Stimulated activated CD8-positive, alpha-beta memory T cell treated with anti-CD3 and anti-CD28 coated beads, Interleukin-2, amount 100 ng/mL, for 1 hour (primary cell): Measurements from ENCODE around the gene SLC10A3.
"Not testable (repeated sequence)": the region's sequence is repeated elsewhere in the genome, so short reads cannot be mapped to it uniquely, and the experiment has no call there.

Source experiments
- DNase-seq, 2 donors: peaks; one replicate each; pipeline ENCODE4 v3.0.0-alpha.2; 2020; ENCODE audit warnings: low read depth in 2 of 2

SLC10A3 gene

GRCh38 chrX:154509455-154509854 is 19.0 kb upstream of the SLC10A3 start:
- no peak for DNase-seq

GRCh38 chrX:154508384-154508745 is 17.9 kb upstream of the SLC10A3 start:
- no peak for DNase-seq

DNA sequence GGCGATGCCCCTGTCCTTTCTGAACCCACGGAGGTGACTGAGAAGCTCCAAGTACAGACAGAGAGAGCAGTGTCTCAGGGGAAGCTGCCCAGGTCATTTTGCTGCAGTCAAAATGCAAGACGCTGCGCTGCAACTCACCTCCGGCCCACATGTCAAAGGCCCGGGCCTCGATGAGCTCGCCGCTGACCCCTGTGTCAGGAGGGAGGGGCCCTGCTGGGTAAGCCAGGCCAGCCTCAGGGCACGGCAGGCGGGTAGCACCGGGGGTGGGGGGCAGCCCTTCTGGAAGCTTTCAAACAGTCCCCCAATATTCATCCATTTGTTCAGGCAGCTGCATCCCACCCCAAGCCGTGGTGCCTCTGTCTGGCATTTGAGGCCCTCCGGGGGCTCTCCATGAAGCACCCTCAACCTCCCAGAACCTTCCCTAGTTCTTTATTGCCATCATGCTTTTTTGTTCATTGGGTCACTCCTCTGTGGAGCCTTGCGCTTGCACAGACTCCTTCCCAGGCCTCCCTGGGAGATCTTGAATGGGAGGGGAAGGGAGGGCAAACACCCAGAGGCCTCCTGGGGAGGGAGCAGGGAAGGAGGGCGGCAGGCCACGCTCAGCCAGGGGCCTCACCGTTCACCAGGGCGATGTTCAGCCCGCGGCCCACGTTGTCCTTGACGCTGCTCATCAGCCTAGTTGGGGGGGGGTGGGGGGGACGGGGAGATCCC is 17.4 kb upstream of the SLC10A3 start:
- DNase-seq = no peak

DNA sequence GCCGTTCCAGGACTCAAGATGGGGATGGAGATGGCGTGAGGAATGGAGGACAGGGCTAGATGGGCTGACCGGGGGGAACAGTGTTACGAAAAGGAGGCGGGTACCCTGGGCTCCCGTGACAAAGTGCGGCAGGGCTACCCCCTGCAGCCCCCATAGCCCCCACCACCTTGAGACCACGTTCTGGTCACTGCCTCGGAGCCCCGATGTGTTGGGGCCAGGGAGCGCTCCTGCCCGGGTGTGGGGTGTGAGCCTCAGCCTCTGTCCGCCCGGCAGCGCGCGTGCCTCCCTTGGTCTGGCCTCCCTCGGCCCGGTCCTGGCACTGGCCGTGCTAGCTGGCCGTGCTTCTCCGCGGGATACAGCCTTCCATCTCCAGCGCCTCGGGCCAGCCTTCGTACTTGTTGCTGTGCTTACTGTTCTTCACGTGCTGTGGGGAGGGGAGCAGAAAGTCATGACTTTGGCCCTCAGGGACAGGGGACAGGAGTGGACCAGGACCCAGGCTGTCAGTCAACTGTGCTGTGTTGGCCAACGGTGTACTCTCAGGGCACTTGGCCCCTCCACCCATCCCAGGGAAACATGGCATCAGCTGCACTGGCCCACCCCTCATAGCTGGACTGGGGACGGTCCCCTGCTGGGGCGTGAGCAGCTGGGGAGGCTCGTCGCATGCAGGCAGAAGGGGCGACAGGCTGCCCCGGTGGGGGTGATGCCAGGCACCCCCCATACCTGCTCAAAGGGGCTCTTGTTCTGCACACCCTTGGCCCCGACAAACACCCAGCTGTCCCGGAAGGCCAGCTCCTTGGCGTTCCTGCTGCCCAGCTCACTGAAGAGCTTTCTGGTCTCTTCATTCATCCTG is 16.3 kb upstream of the SLC10A3 start:
- no peak for DNase-seq

DNA sequence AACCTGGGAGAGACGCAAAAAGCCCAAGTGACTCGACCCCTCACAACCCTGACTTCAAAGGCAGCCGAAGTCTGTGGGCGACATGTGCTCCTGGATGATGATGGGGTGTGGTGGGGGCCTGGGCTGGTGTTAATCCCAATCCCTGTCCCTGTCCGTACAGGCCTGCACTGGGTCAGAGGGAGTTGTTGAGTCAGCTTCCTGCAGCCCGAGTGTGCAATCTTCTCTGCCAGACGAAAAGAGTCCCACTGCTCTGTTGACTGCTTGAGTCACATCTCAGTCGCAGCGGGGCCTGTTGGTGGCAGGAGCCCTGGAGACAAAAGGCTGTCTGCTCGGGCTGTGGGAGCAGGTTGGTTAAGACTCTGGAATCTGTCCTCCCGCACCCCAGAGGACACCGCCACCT is 15.3 kb upstream of the SLC10A3 start:
- DNase-seq = no peak

DNA sequence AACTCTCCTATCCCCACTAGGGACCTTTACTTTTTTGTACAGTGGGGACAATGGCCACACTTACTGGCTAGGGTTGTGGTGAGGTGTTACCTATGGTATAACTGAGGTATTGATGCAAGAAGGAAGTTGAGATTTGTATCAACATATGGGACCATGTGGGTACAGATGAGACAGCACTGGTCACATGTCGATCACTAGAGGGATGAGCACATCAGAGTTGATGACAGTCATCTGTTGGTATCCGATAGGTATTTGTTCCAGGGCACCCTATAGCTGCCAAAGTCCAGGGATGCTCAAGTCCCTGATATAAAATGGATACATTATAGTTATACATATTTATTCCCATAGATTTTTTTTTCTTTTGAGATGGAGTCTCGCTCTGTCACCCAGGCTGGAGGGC is 12.6 kb upstream of the SLC10A3 start:
- no peak for DNase-seq

GRCh38 chrX:154502098-154502497 is 11.7 kb upstream of the SLC10A3 start:
- DNase-seq = no peak

- not testable (repeated sequence) for DNase-seq
Observed at GRCh38 chrX:154501423-154501822, 11.0 kb upstream of the SLC10A3 start.

GRCh38 chrX:154496591-154497137 is 6.2 kb upstream of the SLC10A3 start:
- not testable (repeated sequence) for DNase-seq

- no peak for DNase-seq
Observed at GRCh38 chrX:154495472-154495922, 5.1 kb upstream of the SLC10A3 start.

DNA sequence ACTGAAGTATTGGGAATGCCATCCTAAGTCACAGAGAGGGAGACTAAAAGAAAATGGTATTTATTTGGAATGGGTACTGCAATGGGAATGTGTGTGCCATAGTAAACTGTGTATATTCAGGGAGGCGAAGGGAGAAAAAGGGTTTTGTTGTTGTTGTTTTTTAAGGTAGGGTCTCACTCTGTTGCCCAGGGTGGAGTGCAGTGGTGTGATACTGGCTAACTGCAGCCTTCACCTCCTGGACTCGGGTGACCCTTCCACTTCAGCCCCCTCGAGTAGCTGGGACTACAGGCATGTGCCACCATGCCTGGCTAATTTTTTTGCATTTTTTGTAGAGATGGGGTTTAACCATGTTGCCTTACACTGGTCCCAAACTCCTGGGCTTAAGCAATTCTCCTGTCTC is 4.3 kb upstream of the SLC10A3 start:
- DNase-seq = no peak

DNA sequence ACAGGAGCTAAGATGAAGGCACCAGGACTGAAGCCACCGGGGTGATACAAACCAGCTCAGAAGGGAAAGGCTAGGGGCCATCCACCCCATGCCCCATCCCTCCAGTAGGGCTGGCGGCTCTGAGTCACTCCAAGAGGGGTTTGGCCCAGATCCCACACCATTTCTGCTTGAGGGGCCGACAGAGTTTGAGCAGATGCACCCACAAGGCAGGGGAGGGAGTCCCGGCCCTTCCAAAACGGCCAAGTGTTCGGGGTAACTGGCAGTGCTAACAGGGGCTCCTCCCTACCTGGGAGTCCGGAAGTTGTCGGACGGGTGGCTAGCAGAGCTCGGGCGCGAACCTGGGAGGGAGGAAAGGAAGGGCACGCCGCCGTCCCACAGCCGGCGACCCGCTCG is 412 bp downstream of the SLC10A3 start:
- DNase-seq = no peak

GRCh38 chrX:154489182-154489581 is 1.2 kb downstream of the SLC10A3 start:
- DNase-seq = no peak

DNA sequence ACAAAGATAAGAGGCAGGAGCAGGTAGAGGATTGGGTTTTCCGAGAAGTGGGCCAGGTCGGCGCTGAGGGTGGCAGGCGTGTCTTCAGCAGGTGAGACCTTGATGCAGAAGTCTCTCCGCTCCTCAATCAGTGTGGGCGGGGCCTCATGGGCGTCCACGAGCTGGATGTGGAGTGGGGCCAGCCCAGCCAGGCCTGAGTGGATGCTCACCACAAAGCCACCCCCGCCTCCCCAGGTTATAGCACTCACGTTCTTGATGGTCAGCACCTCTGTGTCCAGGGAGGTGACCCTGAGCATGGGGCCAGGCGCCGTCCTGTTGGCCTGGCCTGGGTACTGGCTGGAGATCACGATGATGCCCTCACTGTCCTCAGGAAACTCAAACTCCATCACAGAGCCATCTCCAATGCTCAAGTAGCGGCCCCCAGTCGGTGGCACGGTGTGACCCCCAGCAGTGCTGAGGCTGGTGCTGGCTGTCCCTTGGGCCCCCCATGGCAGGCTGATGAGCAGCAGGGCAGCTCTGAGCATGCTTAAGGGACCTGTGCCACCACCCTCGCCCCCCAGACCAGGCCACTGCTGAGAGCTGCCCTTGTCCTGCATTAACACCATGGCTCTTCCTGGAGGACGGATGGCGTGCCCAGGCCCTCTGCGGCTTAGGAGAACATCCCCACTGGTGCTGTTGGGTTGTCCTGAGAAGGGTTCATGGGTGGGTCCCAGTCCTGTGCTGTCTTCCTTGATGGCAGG is 1.9 kb downstream of the SLC10A3 start:
- DNase-seq = no peak

- DNase-seq = no peak
Observed at GRCh38 chrX:154487518-154488290, 2.7 kb downstream of the SLC10A3 start.

- no peak for DNase-seq
Observed at GRCh38 chrX:154486396-154487207, 3.8 kb downstream of the SLC10A3 start, which contains the start of gene UBL4A. Gene UBL4A, minus strand, starts transcription at chrX:154486615. Its CDS starts 31 bp downstream, at chrX:154486584.

GRCh38 chrX:154486052-154486395 is 4.4 kb downstream of the SLC10A3 start:
- DNase-seq = no peak

DNA sequence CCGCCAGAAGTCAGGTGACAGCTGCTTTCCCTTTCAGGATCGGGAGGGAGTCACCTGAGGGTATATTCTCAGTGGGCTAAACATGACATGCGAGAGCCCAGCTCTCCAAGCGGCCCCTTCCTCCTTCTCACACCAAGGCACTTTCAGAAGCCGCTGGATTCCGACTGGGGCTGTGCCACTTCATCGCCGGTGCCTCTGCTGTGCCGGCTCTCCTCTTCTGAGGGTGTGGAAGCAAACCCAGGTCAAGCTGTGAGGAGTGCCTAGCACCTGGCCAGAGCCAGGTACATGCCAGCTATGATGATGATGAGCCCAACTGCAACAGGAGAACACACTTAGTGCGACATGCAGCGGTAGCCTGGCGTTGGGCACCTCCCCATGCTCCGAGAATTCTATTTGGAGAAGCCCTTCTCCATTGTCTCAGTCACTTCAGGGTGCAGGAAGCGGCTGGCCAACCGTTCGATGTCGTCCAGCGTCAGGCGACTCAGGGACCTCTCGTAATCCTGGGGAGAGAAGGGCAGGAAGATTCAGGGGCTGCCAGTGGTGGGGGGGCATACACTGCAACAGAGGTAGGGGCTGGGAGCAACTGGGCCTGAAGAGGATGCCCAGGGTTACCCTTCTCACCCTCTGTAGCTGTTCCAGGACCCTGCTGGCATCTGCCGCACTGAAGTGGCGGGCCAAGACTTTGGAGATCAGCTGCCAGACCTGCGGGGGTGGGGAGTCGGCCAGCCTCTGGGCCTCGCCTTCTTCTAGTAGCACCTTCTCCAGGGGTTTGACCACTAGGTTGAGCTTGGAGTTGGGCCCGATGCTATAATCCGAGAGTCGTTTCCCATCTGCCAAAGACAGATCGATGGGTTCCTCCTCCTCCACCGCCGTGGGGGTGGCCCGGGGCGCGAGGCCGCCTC is 5.0 kb downstream of the SLC10A3 start:
- DNase-seq = no peak
